Ishikawa (cell line): Measurements from ENCODE around the gene RGPD4.

Experiments used
- CREB1 ChIP-seq: IDR thresholded peaks from 2 replicates; pipeline ENCODE4 v1.6.1; 2012; ENCODE audit warnings: low read depth
- EP300 ChIP-seq: IDR thresholded peaks from 2 replicates; pipeline ENCODE4 v1.6.1; 2012; ENCODE audit warnings: borderline replicate concordance
- FOXM1 ChIP-seq: IDR thresholded peaks from 2 replicates; pipeline ENCODE4 v1.6.1; 2012; ENCODE audit warnings: low read depth, borderline replicate concordance
- RAD21 ChIP-seq: IDR thresholded peaks from 2 replicates; pipeline ENCODE4 v1.6.1; 2012; ENCODE audit warnings: low read depth
- REST ChIP-seq: IDR thresholded peaks from 2 replicates; pipeline ENCODE4 v1.6.1; 2012; ENCODE audit warnings: low read depth, mild to moderate bottlenecking
- TAF1 ChIP-seq: IDR thresholded peaks from 2 replicates; pipeline ENCODE4 v1.6.1; 2012; ENCODE audit warnings: low read depth, mild to moderate bottlenecking
- TCF12 ChIP-seq: IDR thresholded peaks from 2 replicates; pipeline ENCODE4 v1.6.1; 2012; ENCODE audit warnings: low read depth
- TEAD4 ChIP-seq: IDR thresholded peaks from 2 replicates; pipeline ENCODE4 v1.6.1; 2012
- USF1 ChIP-seq: IDR thresholded peaks from 2 replicates; pipeline ENCODE4 v1.6.1; 2012
- YY1 ChIP-seq: IDR thresholded peaks from 2 replicates; pipeline ENCODE4 v1.6.1; 2012; ENCODE audit warnings: low read depth

- TF ChIP-seq TEAD4 (no peak), USF1 (no peak), FOXM1 (no peak), REST (no peak), TCF12 (no peak), RAD21 (no peak), CREB1 (no peak), TAF1 (no peak), EP300 (no peak), YY1 (no peak)
Measured at GRCh38 chr2:107777974-107778373, 48.7 kb upstream of the RGPD4 start.
